Effector memory CD4-positive, alpha-beta T cell (primary cell): ENCODE measurements around the gene TGFBI.

Source experiments
- DNase-seq, 3 donors: peaks; one replicate each; pipeline ENCODE4 v3.0.0-alpha.2; 2020
- H3K27ac ChIP-seq: 2 replicates; pipeline ENCODE4 v1.7.0; 2013; ENCODE audit warnings: mild to moderate bottlenecking, low read length, moderate library complexity; ENCODE audit not compliant: insufficient read depth, poor library complexity, severe bottlenecking
- H3K27me3 ChIP-seq: replicated peaks from 2 replicates; pipeline ENCODE4 v1.7.0; 2013; ENCODE audit warnings: mild to moderate bottlenecking, low read length; ENCODE audit not compliant: insufficient read depth, control insufficient read depth, poor library complexity, severe bottlenecking
- H3K36me3 ChIP-seq: 2 replicates; pipeline ENCODE4 v1.7.0; 2013; ENCODE audit warnings: mild to moderate bottlenecking, low read length, moderate library complexity; ENCODE audit not compliant: control insufficient read depth, insufficient read depth
- H3K4me1 ChIP-seq: 2 replicates; pipeline ENCODE4 v1.7.0; 2013; ENCODE audit warnings: low read length, mild to moderate bottlenecking; ENCODE audit not compliant: control insufficient read depth, insufficient read depth, poor library complexity, severe bottlenecking
- H3K4me3 ChIP-seq: 2 replicates; pipeline ENCODE4 v1.7.0; 2013; ENCODE audit warnings: low read length, low read depth, mild to moderate bottlenecking; ENCODE audit not compliant: insufficient read depth, poor library complexity, severe bottlenecking
- H3K9me3 ChIP-seq: 2 replicates; pipeline ENCODE4 v1.7.0; 2013; ENCODE audit warnings: mild to moderate bottlenecking, low read length, moderate library complexity; ENCODE audit not compliant: control insufficient read depth

Gene TGFBI

GRCh38 chr5:135991429-135991828 is 37.4 kb upstream of the TGFBI start:
- H3K4me1 ChIP-seq = no peaks in the 10 kb centered on the region
- no peaks in the 10 kb centered on the region for H3K27me3 ChIP-seq
- H3K4me3 ChIP-seq = no peak overlapping the region
- H3K36me3 ChIP-seq = no peaks in the 10 kb centered on the region
- H3K9me3 ChIP-seq = no peaks in the 10 kb centered on the region
- no peak for DNase-seq
- no peak overlapping the region for H3K27ac ChIP-seq

GRCh38 chr5:135993335-135993879 is 35.4 kb upstream of the TGFBI start:
- no peaks in the 10 kb centered on the region for H3K4me1 ChIP-seq
- H3K27me3 ChIP-seq = no peaks in the 10 kb centered on the region
- DNase-seq = no peak
- no peaks in the 10 kb centered on the region for H3K36me3 ChIP-seq
- no peaks in the 10 kb centered on the region for H3K9me3 ChIP-seq
- no peak overlapping the region for H3K27ac ChIP-seq
- H3K4me3 ChIP-seq = no peak overlapping the region

- Histone ChIP-seq H3K9me3 (no peaks in the 10 kb centered on the region), H3K4me3 (no peak overlapping the region), H3K27me3 (no peaks in the 10 kb centered on the region), H3K27ac (no peak overlapping the region), H3K4me1 (no peaks in the 10 kb centered on the region), H3K36me3 (no peaks in the 10 kb centered on the region)
- DNase-seq = no peak
Observed at GRCh38 chr5:135993880-135994636, 34.7 kb upstream of the TGFBI start.

- no peaks in the 10 kb centered on the region for H3K4me1 ChIP-seq
- H3K27ac ChIP-seq = no peak overlapping the region
- H3K36me3 ChIP-seq = no peaks in the 10 kb centered on the region
Observed at GRCh38 chr5:135995976-135996375, 32.8 kb upstream of the TGFBI start.

GRCh38 chr5:135996611-135997010 is 32.2 kb upstream of the TGFBI start:
- H3K27me3 ChIP-seq = no peaks in the 10 kb centered on the region
- H3K36me3 ChIP-seq = no peaks in the 10 kb centered on the region
- no peak overlapping the region for H3K4me3 ChIP-seq
- no peaks in the 10 kb centered on the region for H3K4me1 ChIP-seq
- DNase-seq = no peak
- H3K9me3 ChIP-seq = no peaks in the 10 kb centered on the region
- H3K27ac ChIP-seq = no peak overlapping the region

More at GRCh38 chr5:135995976-135996375, 32.8 kb upstream of the TGFBI start:
- Histone ChIP-seq H3K27me3 (no peaks in the 10 kb centered on the region), H3K4me3 (no peak overlapping the region), H3K9me3 (no peaks in the 10 kb centered on the region)
- DNase-seq = no peak

GRCh38 chr5:135997673-135998335 is 31.0 kb upstream of the TGFBI start:
- Histone ChIP-seq H3K4me1 (no peaks in the 10 kb centered on the region), H3K27me3 (no peaks in the 10 kb centered on the region), H3K27ac (no peak overlapping the region), H3K4me3 (no peak overlapping the region), H3K36me3 (no peaks in the 10 kb centered on the region), H3K9me3 (no peaks in the 10 kb centered on the region)
- no peak for DNase-seq

- DNase-seq = no peak
- Histone ChIP-seq H3K4me1 (no peaks in the 10 kb centered on the region), H3K4me3 (no peak overlapping the region), H3K9me3 (no peaks in the 10 kb centered on the region), H3K27ac (no peak overlapping the region), H3K27me3 (no peaks in the 10 kb centered on the region), H3K36me3 (no peaks in the 10 kb centered on the region)
Observed at GRCh38 chr5:135998889-135999288, 29.9 kb upstream of the TGFBI start.

GRCh38 chr5:135999406-136000139 is 29.2 kb upstream of the TGFBI start:
- Histone ChIP-seq H3K27me3 (no peaks in the 10 kb centered on the region), H3K9me3 (no peaks in the 10 kb centered on the region), H3K36me3 (no peaks in the 10 kb centered on the region), H3K27ac (no peak overlapping the region), H3K4me3 (no peak overlapping the region), H3K4me1 (no peaks in the 10 kb centered on the region)
- DNase-seq = no peak

- no peaks in the 10 kb centered on the region for H3K9me3 ChIP-seq
- no peak for DNase-seq
- no peaks in the 10 kb centered on the region for H3K4me1 ChIP-seq
- H3K4me3 ChIP-seq = no peak overlapping the region
- no peaks in the 10 kb centered on the region for H3K27me3 ChIP-seq
- H3K36me3 ChIP-seq = no peaks in the 10 kb centered on the region
- H3K27ac ChIP-seq = no peak overlapping the region
Observed at GRCh38 chr5:136000147-136000546, 28.6 kb upstream of the TGFBI start.

GRCh38 chr5:136000932-136001331 is 27.9 kb upstream of the TGFBI start:
- H3K27me3 ChIP-seq = no peaks in the 10 kb centered on the region
- DNase-seq = no peak

More at GRCh38 chr5:136000932-136001331, 27.9 kb upstream of the TGFBI start:
- Histone ChIP-seq H3K4me1 (no peaks in the 10 kb centered on the region), H3K9me3 (no peaks in the 10 kb centered on the region), H3K36me3 (no peaks in the 10 kb centered on the region), H3K27ac (no peak overlapping the region), H3K4me3 (no peak overlapping the region)
